ENCODE data around the gene SRRD. TPM values are rescaled to one million over a fixed set of nuclear protein-coding genes. Genes with fewer than 3 reads are reported as not detected.

SRRD gene
- total and polyA plus RNA-seq, 2 of the 8 experiments (the other 6 are each of a cell fraction or from before 2014, with no cell fraction given), result 17.1 to 25.3 TPM

DNA sequence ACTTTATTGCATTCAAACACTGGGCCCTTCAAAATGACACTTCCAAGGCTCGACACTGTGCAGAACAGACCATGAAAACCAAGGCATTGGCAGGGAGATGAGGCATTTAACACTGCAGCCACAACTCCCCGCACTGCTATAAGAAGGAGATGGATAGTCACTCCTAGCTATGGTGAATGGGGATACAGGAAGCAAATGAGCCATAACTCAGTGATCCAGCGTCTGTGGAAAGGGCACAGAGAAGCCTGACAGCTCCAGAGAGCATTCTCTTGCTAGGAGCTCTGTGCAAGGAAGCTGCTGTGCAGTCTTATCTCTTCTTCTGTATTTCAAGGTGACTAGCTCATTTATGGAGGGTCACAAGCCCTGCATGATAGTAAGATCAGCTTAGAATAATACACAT is 21.0 kb upstream of the SRRD start (continued):
- no peak for TF ChIP-seq CHD7 (IDR thresholded peaks at IDR 0.05; ENCODE audit: insufficient replicate concordance, low read length)
- no peak for TF ChIP-seq SUZ12 (IDR thresholded peaks at IDR 0.05; ENCODE audit: low read length)
- TF ChIP-seq TCF12 (IDR thresholded peaks at IDR 0.05; ENCODE audit: low read depth, low read length), result no peak
- TF ChIP-seq SIN3A (conservative IDR thresholded peaks at IDR 0.05 in 1 of 2, IDR thresholded peaks at IDR 0.05 in 1 of 2; ENCODE audit: low read depth in 1 of 2, low read length in 2 of 2), result no peak
- no peak for TF ChIP-seq RFX5 (IDR thresholded peaks at IDR 0.05; ENCODE audit: borderline replicate concordance, low read depth, low read length)
- TF ChIP-seq NRF1 (IDR thresholded peaks at IDR 0.05; ENCODE audit: low read depth, low read length), result no peak
- no peak for TF ChIP-seq KDM5A (IDR thresholded peaks at IDR 0.05; ENCODE audit: low read length)
- no peak for TF ChIP-seq CHD2 (IDR thresholded peaks at IDR 0.05; ENCODE audit: low read length)
- TF ChIP-seq FOSL1 (IDR thresholded peaks at IDR 0.05; ENCODE audit: insufficient read depth, low read depth, low read length), result no peak
- no peak for TF ChIP-seq POLR2A (IDR thresholded peaks at IDR 0.05; ENCODE audit: control extremely low read depth in 1 of 2, low read depth in 2 of 2, low read length in 2 of 2)
- TF ChIP-seq EP300 (IDR thresholded peaks at IDR 0.05; ENCODE audit: borderline replicate concordance in 1 of 2, low read depth in 2 of 2, low read length in 2 of 2), result no peak
- TF ChIP-seq NANOG (IDR thresholded peaks at IDR 0.05; ENCODE audit: insufficient read depth, low read depth, low read length, poor library complexity, severe bottlenecking), result no peak
